Heart right ventricle (tissue), 16 donors: ENCODE results near the gene HNRNPA1. TPM values are rescaled to one million over a fixed set of nuclear protein-coding genes. Genes with fewer than 3 reads are reported as not detected.

Source experiments
- ATAC-seq, 8 donors: fragments of 200-7000 bp; cut with Tn5 transposase; one replicate each; pipeline ENCODE4 v1.9.1; 2020; ENCODE audit warnings: mild to moderate bottlenecking in 8 of 8, moderate library complexity in 8 of 8, moderate number of reproducible peaks in 1 of 8
- DNase-seq, 2 donors: peaks; one replicate each; pipeline ENCODE4 v3.0.0-alpha.2; 2020
- H3K27ac ChIP-seq, 10 donors: fragments of 200-600 bp; sonication (generic) in 2 of 10; one replicate each; pipeline versions ENCODE4 v1.5.0 to v1.8.0; 2020 to 2022; ENCODE audit warnings: mild to moderate bottlenecking in 3 of 10
- H3K27me3 ChIP-seq, 7 donors: fragments of 200-600 bp; one replicate each; pipeline ENCODE4 v1.8.0; 2021 to 2022; ENCODE audit warnings: mild to moderate bottlenecking in 2 of 7
- H3K36me3 ChIP-seq, 9 donors: fragments of 200-600 bp; sonication (generic) in 1 of 9; one replicate each; pipeline versions ENCODE4 v1.5.0 to v1.8.0; 2020 to 2022; ENCODE audit warnings: mild to moderate bottlenecking in 2 of 9
- H3K4me1 ChIP-seq, 9 donors: fragments of 200-600 bp; sonication (generic) in 1 of 9; one replicate each; pipeline versions ENCODE4 v1.5.0 to v1.8.0; 2020 to 2022; ENCODE audit warnings: mild to moderate bottlenecking in 4 of 9
- H3K4me3 ChIP-seq, 10 donors: fragments of 200-600 bp; sonication (generic) in 2 of 10; one replicate each; pipeline versions ENCODE4 v1.5.0 to v1.8.0; 2020 to 2022; ENCODE audit warnings: mild to moderate bottlenecking in 7 of 10, moderate library complexity in 2 of 10
- H3K9me3 ChIP-seq, 11 donors: fragments of 200-600 bp in 10 of 11; sonication (generic) in 2 of 11; one replicate each; pipeline versions ENCODE4 v1.5.0 to v1.8.0; 2013 to 2022; ENCODE audit warnings: mild to moderate bottlenecking in 2 of 11, control low read depth in 1 of 11, moderate library complexity in 1 of 11
- WGBS, 2 donors: extraction: QIAGEN DNeasy Blood & Tissue Kit; methylation state at CpG; one replicate each; pipeline ENCODE4 v1.1.7; 2013; ENCODE audit warnings: inconsistent platforms in 1 of 2; 5-methylcytosine and 5-hydroxymethylcytosine counted together
- intact Hi-C, 10 donors: fragments of 100-400 bp; cut with DNase I; formaldehyde crosslinking; loops; one replicate each; pipeline versions ENCODE4 v1.11.1 to v1.14.2; 2022
- polyA plus RNA-seq, 2 donors: library from polyadenylated mRNA; stranded (reverse); fragments of 200-250 nt; gene quantifications; one replicate each; pipeline ENCODE4 v1.2.3, GENCODE V29; 2013
- total RNA-seq, 10 donors: library from RNA; stranded (reverse); fragmentation: NEBNext Ultra II Directional in 3 of 10; extraction: Animal tissue kit (Norgen Biotek cat#: 25700) in 3 of 10; gene quantifications; one replicate each; pipeline versions ENCODE4 v1.2.1 to v1.2.4, GENCODE V29; 2021 to 2023
- TF ChIP-seq, protein P1 (sequence below), 9 donors: fragments of 200-600 bp; sonication (generic) in 2 of 9; IDR thresholded peaks; one replicate each; pipeline versions ENCODE4 v1.5.0 to v1.8.0; 2021 to 2022; ENCODE audit warnings: antibody characterized with exemption in 9 of 9, mild to moderate bottlenecking in 5 of 9, moderate library complexity in 1 of 9
- donor health status: Arrhythmogenic right ventricular cardiomyopathy.
- donor health status: ischemic (EF 13 %, LVEDD 7.1; RV severe dilation, severe dysfunction).
- donor health status: healthy with polysubstance abuse.
- donor health status: DM: no; HTN: yes; CAD: no.
- donor health status: DM: no; HTN: no; CAD: no.
- donor health status: ischemic (EF 25% LVEDD 6.9; RV normal size, moderate dysfunction).
- donor health status: ischemic (EF 25% LVEDD 5.7; RV mildly dilated, moderate dysfunction).
- donor health status: healthy.
- donor health status: DM: yes; HTN: yes; CAD: no.
- donor health status: Ischemic cardiomyopathy.
- donor health status: ischemic (EF 35%, LVEDD 5.7; RV mildly dilated, moderate dysfunction).
- donor health status: nonischemic (EF 11% LVEDD 7.7; RV severe dilation, severe dysfunction).
- donor health status: DM: yes; HTN: yes; CAD: no.
- donor health status: PGD.
- donor health status: ischemic (EF 29% LVEDD 5.4; RV normal size, mild dysfunction).
- donor health status: nonischemic (EF 23%, LVEDD 6.1; RV moderate dilation, normal function).

The HNRNPA1 gene
- total and polyA plus RNA-seq, 12 donors = 353 to 641 (median 462) TPM

DNA sequence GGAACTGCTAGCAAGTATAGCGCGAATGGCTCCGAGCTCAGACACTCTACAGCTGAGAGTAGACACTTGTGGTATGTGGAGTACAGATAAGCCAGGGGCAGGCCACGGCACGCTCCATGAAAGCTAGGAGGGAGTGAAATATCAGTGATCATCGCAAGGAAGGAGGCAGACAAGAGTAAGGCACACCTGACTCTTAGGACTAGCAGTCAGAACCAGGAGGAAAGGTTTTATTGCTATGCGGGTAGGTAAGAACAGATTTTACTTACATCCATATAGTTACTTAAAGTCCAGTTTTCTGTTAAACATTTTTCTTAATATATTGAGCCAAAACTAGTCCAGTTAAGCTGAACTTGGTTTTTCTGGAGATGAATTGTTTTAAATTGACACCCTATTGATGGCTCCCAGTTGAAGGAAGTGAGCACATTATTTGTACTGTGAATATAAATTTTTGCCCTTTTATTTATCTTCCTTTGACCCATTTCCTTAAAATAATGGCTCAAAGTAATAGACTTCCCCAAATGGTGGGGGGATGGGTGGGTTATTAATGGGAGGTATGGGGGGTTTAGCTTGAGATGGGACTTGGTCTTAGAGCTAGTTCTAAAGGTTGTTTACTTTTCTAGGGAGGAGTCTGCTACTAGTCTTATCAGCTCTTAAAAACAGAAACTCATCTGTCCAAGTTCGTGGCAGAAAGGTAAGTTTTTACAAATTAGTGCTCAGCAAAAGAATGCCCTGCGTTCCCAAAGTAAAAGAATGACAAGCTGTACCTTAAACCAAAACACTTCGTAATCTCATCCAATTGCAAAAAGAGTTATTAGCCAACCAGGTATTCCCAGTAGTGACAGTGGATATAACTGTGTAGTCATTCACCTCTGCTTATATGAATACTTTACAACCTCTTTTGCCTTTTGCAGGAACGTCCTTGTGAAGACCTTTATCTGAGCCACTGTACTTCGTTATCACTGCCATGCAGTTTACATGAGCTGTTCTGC, 5.8 kb downstream of the HNRNPA1 start:
- Histone ChIP-seq H3K4me3 (no peak overlapping the region), H3K36me3 (peaks cover 0 to 85% (median 53%) of the 10 kb centered on the region in 9 donors), H3K27me3 (no peaks in the 10 kb centered on the region), H3K4me1 (peaks cover 18 to 79% (median 56%) of the 10 kb centered on the region in 9 donors), H3K27ac (peak overlapping the region in 3 of 10 donors; percentile 6 to 37 (median 23)), H3K9me3 (no peaks in the 10 kb centered on the region)
- intact Hi-C loops = loop anchor here in 2 of 10 donors (5.0 to 10.0 kb wide), 3 partner anchors 34 to 78 kb away; partner anchors contain the start of gene GPR84 (in 1 of the 2)
- ATAC-seq (peak in 4 of 8 donors; percentile 28 to 54 (median 38)), DNase-seq (no peak)
- TF ChIP-seq, protein P1, sequence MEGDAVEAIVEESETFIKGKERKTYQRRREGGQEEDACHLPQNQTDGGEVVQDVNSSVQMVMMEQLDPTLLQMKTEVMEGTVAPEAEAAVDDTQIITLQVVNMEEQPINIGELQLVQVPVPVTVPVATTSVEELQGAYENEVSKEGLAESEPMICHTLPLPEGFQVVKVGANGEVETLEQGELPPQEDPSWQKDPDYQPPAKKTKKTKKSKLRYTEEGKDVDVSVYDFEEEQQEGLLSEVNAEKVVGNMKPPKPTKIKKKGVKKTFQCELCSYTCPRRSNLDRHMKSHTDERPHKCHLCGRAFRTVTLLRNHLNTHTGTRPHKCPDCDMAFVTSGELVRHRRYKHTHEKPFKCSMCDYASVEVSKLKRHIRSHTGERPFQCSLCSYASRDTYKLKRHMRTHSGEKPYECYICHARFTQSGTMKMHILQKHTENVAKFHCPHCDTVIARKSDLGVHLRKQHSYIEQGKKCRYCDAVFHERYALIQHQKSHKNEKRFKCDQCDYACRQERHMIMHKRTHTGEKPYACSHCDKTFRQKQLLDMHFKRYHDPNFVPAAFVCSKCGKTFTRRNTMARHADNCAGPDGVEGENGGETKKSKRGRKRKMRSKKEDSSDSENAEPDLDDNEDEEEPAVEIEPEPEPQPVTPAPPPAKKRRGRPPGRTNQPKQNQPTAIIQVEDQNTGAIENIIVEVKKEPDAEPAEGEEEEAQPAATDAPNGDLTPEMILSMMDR (IDR thresholded peaks at IDR 0.05) = no peak
- 42 to 57% methylated on average over 12 of the region's 12 CpGs for WGBS, 2 donors

DNA sequence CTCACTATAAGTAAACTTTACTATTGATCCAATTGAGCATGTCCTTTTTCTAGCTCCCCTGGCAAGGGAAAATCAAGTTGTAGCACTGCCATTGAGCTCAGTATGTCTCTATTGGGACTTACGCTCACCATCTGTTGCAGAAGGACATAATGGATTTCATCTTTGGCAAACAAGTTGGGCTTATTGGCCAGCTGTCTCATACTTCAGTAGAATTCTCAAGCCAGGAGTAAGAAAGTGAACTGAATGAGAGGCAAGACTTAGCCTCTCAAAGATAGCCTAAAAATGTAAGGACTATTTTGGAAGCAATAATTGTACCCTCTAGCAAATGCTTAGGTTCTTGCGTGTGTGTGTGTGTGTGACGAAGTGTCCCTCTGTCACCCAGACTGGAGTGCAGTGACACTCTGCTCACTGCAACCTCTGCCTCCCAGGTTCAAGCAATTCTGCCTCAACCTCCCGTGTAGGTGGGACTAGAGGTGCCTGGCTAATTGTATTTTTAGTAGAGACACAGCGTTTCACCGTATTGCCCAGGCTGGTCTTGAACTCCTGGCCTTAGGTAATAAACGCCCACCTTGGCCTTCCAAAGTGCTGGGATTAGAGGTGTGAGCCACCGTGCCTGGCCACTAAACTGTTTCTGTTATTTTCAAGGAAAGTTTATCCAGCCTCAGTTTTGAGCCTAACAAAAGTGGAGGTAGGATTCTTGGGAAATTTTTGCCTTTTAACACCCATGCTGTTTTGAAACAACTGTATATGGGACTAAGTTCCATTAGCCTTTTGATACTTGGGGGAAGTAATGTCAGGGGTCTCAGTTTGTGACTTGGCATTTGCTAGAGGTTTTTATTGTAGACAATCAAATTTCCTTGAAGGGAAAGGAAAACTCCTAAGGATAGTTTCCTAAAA, 7.0 kb downstream of the HNRNPA1 start:
- Histone ChIP-seq H3K27me3 (no peaks in the 10 kb centered on the region), H3K4me1 (peaks cover 17 to 67% (median 44%) of the 10 kb centered on the region in 9 donors), H3K36me3 (peaks cover 0 to 80% (median 48%) of the 10 kb centered on the region in 9 donors), H3K4me3 (no peak overlapping the region), H3K27ac (peak overlapping the region in 1 of 10 donors; percentile 6), H3K9me3 (no peaks in the 10 kb centered on the region)
- intact Hi-C loops = loop anchor here in 2 of 10 donors (5.0 to 10.0 kb wide), 3 partner anchors 35 to 77 kb away; partner anchors contain the start of gene GPR84 (in 1 of the 2)
- TF ChIP-seq, protein P1 (IDR thresholded peaks at IDR 0.05) = no peak
- peak in 2 of 8 donors; percentile 2 to 5 for ATAC-seq
- WGBS, 2 donors = 68 to 70% methylated on average over 8 of the region's 8 CpGs
- DNase-seq = no peak

DNA sequence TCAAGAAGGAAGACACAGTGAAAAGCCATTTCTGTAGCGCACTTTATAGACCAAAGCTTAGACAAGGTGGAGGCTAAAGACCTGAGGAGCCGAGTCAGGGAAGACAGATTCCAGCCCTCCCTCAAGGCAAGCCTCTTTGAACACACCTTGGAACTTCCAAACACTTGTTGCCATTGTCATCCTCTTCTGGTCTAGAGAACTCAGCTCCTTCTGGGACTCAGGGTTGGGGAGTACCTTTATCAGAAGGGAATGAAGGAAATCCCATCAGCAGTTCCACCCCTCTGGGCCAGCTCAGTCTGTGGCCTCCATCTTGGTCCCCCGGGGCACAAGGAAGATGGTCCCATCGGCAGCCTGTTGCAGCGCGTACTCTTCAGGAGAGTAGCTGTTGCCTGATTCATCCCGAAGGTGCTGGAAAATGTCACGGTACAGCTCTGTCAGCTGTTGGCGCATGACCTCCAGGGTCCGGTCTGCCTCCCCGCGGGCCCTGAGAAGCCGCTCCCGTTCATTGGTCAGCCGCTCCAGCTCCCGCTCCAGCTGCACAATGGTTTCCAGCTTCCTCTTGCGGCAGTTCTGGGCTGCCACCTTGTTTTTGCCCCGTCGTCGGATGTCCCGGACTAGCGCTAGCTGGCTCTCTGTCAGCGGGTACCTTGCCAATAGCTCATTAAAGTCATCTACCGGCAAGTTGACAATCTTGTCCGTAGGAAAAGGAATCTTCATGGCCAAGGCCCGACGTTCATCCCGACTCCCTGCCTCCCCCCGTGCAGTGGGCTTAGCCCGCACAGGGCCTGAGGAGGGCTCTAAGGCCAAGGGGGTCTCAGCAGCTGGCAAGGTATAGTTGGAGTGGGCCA, 11.8 kb downstream of the HNRNPA1 start:
- Histone ChIP-seq H3K27ac (no peak overlapping the region), H3K9me3 (no peaks in the 10 kb centered on the region), H3K4me1 (peaks cover 0 to 26% (median 2%) of the 10 kb centered on the region in 9 donors), H3K4me3 (no peak overlapping the region), H3K36me3 (peaks cover 0 to 35% (median 14%) of the 10 kb centered on the region in 9 donors), H3K27me3 (no peaks in the 10 kb centered on the region)
- ATAC-seq (peak in 2 of 8 donors; percentile 14 to 35), DNase-seq (no peak)
- WGBS, 2 donors = 77 to 86% methylated on average over 30 of the region's 30 CpGs
- intact Hi-C loops = loop anchor here in 7 of 10 donors (5.0 to 10.0 kb wide), 4 partner anchors 35 to 72 kb away; partner anchors contain the start of genes GPR84 (in 7 of the 7) and COPZ1 (in 1 of the 7)
- TF ChIP-seq, protein P1 (IDR thresholded peaks at IDR 0.05) = no peak
